Raji (cell line): ENCODE data around the gene DISP3.

ENCODE experiments used
- POLR2A ChIP-seq: IDR thresholded peaks from 2 replicates; pipeline ENCODE4 v1.6.1; 2011; ENCODE audit warnings: low read depth, low read length, control low read depth; ENCODE audit not compliant: insufficient read depth

The DISP3 gene

DNA sequence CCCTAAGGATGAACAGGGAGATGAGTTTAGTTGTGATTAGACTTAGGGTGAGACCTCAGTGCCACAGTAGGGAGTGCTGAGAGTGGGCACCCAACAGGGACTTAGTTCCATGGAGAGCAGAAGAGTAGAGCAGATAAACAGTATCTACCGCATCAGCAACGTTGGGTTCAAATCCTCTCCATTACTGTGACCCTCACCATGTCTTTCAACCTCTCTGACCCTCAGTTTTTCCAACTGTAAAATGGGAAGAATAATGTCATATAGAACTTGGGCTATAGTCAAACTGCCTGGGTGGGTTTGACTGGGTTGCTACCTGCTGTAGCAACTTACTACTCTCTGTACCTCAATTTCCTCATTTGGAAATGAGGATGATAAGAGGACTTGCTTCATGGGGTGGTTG lies 6.7 kb upstream of the DISP3 start:
- TF ChIP-seq POLR2A = no peak

DNA sequence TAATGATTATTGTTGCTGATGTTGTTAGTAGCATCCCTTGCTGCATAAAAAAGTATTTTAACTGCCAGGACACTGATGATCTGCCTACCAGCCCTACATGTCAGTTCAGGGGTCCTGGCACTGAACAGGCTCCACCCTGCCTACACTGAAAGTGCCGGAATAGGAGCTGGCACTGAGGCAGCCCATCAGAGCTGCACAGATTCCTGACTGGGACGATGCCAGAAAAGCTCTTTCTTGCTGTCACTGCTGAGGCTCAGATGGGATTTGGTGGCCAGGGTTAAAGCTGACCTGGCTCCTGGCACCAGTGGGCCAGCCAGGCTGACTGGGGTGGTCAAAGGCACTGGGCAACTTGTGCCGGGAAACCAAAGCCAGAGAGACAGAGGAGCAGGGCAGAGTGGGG lies 6.2 kb upstream of the DISP3 start:
- no peak for TF ChIP-seq POLR2A

DNA sequence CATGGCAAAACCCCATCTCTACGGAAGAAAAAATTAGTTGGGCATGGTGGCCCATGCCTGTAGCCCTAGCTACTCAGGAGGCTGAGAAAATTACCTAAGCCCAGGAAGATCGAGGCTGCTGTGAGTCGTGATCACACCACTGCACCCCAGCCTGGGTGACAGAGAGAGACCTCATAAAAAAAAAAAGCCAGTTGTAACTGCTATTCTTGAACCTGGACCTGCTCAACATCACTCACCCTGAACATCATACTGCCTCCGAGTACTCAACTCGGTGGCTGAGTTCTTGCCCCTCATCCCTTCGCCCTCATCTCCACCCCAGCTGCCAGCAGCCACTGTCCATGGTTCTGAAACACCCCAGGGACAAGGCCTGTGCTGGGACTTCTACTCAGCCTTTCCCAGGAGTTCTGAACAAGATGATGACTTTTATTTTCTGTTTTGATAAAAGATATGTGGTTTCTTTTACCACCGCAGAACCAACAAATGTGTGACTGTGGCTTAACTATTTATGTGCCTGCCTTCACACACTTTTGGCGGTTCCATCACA lies 5.4 kb upstream of the DISP3 start:
- TF ChIP-seq POLR2A = no peak

DNA sequence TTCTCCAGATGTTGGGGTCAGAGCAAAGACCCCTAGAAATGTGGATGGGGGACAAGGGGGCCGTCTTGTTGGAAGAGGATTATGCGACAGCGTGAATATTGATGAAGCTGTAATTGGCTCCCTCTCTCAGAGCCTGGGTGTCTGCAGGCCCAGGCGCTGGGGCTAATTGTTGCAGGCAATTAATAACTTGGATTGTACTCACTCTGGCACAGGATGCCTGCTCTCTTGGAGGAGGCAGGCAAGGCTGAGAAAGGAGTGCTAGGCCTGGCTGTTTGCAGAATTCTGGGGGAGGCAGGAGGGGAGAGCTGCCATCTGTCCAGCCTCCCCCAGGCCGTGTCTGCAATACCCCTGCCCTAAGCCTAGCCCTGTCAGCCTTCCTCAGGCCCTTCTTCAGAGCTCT lies 4.1 kb upstream of the DISP3 start:
- TF ChIP-seq POLR2A = no peak

DNA sequence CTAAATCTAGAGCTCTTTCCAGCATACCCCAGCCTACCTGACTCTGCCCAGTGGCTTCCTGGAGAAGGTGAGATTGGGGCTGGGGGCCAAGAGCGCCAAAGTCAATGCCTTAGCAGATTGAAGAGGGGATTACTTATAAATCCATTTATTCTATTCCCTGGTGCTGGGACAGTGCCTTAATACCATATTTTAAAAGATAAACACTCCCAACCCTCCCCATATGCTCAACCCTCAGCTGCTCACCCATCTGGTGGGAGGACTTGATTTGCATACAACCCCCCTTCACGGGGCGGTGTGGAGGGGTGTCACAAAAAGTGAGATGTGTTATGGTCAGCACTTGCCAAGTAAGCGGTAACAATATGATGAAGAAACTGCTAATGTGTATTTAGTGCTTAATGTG lies 3.2 kb upstream of the DISP3 start:
- no peak for TF ChIP-seq POLR2A

DNA sequence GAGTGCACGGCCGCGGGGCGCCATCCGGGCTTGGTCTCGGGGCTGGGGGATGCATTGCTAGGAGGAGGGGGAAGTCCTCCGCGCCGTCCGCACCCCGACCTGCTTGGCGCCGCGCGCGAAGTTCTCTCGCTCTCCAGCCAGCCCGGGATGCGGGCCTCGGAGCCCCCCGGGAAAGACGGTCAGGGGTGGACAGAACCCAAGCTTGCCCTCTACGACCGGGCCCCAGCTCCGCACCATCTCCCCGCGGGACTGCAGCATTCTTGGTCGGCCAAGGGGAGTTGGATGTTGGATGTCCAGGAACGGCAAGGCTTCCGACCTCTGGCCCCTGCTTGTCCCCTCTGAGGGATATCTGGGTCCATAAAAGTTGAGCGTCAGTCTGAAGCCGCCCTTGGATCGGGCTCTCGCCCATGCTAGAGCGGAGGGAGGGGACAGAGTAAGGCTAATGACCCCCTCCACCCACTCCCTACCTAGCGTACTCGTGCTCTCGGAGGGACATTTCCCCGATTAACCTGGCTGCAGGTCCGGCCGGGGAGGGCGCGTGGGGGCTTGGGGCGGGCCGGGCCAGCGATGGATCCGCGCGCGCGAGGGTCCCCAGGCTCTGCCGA lies 522 bp downstream of the DISP3 start:
- TF ChIP-seq POLR2A = no peak

DNA sequence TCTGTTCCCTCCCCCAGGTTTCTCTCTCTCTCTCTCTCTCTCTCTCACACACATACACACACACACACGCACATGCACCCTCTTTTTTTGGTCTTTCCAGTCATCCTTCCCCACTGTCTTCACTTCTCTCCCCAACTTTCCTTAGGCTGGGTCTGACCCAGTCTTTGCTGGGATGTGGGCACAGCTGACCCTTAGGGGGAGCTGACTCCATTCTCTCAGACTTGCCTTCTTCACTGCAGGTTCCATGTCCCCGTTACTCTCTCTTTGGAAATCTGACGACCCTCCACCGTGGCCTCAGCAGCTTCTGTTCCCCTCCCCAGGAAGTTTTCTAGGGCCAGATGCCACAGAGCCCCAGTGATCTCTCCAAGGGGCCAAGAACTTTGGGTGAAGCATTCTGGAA lies 2.1 kb downstream of the DISP3 start:
- no peak for TF ChIP-seq POLR2A

DNA sequence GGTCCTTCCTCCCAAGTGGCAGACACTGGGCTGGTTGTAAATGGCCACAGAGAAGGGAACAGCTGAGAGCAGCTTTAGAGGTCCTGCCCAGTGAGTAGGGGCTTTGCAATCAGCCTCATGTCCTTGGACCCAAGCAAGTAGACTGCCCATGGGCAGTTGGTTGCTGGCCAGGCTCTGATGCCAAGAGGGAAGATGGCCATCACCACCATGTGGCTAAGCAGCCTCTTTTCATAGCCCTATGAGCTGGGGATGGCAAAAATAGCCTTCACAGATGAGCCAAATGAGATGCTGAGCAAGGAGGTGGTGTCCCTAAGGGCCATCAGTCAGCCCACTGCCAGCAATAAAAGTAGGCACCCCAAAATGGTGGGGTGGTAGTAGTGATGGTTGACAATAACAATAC lies 3.2 kb downstream of the DISP3 start:
- no peak for TF ChIP-seq POLR2A

DNA sequence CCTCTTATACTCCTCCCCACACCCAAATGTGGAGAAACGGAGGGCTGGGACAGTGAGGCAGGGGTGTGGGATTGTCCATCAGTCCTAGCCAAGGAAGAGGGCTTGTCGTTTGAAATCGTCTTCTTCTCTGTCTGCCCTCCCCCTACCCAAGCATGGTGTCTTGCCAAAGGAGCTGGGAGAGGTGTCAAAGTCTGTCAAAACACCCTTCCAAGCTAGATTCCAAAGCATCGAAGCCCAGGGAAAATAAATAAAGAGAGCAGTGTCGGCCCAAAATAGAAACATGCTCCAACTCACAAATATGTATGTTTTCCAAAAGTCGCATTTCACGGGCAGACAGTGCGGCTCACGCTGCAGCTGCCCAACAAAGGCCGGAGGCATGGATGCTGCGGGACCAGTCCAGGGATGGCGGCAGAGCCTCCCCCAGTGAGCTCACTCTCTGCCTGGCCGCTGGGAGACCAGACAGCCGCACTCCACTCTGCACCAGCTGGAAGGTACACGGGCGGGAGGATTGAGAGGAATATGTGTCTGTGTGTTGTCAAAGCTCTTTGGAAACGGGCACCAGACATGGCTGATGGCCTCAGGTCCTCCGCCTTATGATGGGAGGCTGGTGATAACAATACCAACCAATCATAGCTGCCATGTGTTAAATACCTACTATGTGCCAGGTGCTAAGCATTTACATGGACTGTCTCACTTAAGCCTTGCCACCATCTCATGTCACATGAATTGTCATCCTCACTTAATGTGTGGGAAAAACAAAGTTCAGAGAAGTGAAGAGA lies 3.9 kb downstream of the DISP3 start:
- TF ChIP-seq POLR2A = no peak

DNA sequence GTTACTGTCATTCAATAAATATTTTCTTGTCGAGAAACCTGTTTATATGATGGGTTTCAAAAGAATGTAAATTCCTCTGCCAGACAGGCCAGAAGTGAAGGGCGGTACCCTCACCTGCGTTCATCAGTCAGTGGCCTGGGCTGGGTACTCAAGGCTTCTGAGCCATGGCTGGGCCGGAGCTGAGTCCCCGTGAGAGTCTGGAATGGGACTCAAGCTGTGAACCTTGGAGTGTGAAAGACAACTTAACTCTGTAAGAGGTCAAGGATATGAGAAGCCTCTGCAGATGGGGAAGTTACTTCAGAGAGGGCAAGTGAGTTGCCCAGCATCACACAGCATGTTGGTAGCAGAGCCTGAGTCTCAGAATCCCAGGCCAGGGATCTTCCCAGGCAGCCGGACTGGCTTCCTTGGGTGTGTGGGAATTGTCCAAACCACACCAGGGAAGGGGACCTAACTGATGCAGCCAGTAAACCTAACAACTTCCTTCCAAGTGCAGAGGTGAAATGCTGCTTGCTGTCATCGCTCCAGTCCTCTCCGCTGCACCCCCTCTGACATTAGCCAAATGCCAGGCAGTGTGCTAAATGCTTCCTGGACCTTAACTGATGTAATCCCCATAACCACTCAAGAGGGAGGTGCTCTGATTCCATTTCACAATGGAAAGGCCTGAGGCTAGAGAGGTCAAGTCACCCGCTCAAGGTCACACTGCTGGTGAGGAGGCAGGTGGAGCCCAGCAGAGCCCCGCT lies 4.8 kb downstream of the DISP3 start:
- no peak for TF ChIP-seq POLR2A

DNA sequence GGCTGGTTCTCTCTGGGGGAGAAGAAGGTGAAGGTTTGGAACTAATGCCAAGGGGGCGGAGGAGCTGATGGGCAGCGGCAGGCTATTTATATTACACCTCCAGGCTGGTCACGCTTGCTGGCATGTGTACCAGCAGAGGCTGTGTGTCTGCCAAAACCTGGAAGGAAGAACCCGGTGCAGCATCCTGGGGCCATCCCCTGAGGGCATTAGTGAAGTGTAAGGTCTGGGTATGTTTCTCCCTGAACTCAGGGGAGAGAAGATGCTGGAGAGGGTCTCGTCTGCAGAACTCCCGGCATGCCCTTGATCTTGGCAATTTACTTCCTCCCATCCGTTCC lies 5.3 kb downstream of the DISP3 start:
- TF ChIP-seq POLR2A = no peak

DNA sequence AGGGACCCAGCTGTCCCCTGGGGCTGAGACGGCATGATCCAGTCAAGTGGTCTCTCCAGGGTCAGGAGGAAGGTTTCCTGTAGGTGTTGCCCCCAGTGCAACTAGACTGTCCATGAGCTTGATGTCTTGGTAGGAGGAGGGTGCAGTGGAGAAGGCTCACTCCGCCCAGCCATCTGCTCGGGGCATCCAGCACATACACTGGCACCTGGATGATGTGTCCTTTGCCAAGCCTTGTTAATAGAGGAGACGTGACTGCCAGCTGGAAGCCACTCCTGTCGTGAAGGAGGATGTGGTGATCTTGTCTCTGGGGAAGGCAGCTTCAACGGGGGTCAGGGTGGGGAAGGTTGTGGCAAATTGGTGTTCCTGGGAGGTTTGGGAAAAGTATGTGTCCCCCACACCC lies 6.2 kb downstream of the DISP3 start:
- TF ChIP-seq POLR2A = no peak

DNA sequence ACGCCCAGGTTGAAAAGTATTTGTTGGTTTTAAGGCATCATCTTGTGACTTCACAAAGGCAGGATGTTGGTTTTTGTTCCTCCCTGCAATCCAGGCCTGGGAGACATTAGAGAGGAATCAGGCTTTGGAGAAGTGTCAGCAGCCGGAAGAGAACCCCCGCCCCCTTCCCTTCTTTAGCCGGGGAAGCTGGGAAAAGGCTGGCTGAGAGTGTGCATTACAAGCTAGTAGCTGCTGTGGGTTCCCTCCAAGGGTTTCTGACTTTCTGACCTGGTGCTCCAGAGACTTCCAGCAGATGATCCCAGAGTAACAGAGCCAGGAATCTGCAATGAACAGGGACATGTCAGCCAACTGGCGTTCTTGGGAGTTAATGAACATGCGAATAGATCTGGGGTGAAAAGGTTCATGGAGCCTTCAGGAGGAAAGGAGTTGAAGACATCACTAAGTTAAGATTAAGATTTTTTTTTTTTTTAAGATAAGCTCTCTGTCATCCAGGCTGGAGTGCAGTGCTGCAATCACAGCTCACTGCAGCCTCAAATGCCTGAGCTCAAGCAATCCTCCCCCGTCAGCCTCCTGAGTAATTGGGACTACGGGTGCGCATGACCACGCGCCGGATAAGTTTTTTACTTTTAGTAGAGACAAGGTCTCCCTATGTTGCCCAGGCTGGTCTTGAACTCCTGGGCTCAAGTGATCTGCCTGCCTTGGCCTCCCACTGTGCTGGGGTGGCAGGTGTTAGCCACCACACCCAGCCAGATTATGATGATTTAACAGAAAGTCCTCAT lies 7.5 kb downstream of the DISP3 start:
- no peak for TF ChIP-seq POLR2A

DNA sequence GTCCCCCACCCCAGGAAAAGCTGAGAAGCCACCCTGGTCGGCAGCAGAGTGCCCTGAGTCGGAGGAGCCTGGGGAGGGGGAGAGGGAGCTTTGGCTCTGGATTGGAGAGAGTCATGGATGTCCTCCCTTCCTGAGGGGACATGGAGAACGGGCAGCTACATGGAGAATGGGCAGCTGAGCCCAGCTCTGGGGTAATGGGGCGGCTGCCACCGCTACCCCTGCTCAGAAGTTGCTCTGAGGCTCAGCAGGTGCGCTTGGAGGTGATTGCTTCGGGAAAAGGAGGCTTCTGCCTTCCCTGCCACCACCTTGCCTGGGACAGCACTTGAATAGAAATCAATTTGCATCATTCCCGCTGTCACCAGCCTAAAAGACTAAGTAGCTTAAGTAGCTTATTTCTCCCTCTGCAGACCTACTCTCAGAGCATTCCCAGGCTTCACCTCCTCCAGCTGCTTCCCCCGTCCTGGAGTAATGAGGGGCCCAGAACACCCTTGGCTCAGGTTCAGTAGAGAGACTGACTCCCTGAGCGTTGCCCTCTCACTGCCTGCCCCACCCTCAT lies 8.3 kb downstream of the DISP3 start:
- no peak for TF ChIP-seq POLR2A

DNA sequence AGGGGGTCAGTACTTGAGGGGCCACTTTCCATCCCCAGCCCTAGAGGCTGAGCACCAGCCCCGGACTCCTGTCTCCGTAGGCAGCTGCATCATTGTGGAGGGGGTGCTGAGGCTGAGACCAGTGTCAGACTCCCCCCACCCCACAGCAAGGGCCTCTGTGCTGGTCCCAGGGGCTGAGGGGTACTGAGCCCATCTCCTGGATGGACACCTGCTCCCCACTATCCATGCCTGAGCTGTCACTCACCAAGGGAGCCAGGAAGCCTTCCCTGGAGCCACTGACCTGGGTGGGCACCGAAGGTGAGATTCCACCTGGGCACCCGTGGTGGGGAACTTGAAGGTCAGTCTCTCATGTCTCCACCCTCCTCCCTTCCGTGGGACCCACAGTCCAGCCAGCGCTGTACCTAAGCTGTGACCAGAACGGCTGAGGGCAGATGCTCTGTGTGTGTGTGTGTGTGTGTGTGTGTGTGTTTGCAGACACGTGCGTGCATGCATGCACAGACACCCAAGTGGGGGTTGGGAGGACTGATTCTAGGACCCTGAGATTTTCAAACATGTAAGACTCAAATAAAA lies 9.3 kb downstream of the DISP3 start:
- no peak for TF ChIP-seq POLR2A
